ENCODE data around the gene NAT9. TPM values are rescaled to one million over a fixed set of nuclear protein-coding genes. Genes with fewer than 3 reads are reported as not detected.

Gene NAT9
- total RNA-seq, 1 donor from 2014 or later: 36.5 TPM

- DNase-seq (ENCODE audit: extremely low read depth, low read depth, low spot score): no peak
Measured at GRCh38 chr17:74748529-74749278, 27.4 kb downstream of the NAT9 start, which contains the start of gene NHERF1. Gene NHERF1, plus strand, starts transcription at chr17:74748628. Its CDS starts 219 bp downstream, at chr17:74748847.

GRCh38 chr17:74748279-74748528, 27.9 kb downstream of the NAT9 start:
- DNase-seq (ENCODE audit: extremely low read depth, low read depth, low spot score): no peak

- DNase-seq (ENCODE audit: extremely low read depth, low read depth, low spot score): no peak
Measured at GRCh38 chr17:74746922-74747321, 29.2 kb downstream of the NAT9 start.

- no peak for DNase-seq (ENCODE audit: extremely low read depth, low read depth, low spot score)
Measured at GRCh38 chr17:74746376-74746775, 29.8 kb downstream of the NAT9 start.

GRCh38 chr17:74745548-74746177, 30.5 kb downstream of the NAT9 start:
- no peak for DNase-seq (ENCODE audit: extremely low read depth, low read depth, low spot score)

GRCh38 chr17:74744714-74745547, 31.2 kb downstream of the NAT9 start:
- DNase-seq (ENCODE audit: extremely low read depth, low read depth, low spot score): no peak

- DNase-seq (ENCODE audit: extremely low read depth, low read depth, low spot score): no peak
Measured at GRCh38 chr17:74744349-74744713, 31.8 kb downstream of the NAT9 start.

- no peak for DNase-seq (ENCODE audit: extremely low read depth, low read depth, low spot score)
Measured at GRCh38 chr17:74743755-74744154, 32.4 kb downstream of the NAT9 start.

- no peak for DNase-seq (ENCODE audit: extremely low read depth, low read depth, low spot score)
Measured at GRCh38 chr17:74742978-74743545, 33.1 kb downstream of the NAT9 start.

GRCh38 chr17:74742153-74742515, 34.0 kb downstream of the NAT9 start:
- DNase-seq (ENCODE audit: extremely low read depth, low read depth, low spot score): no peak

- DNase-seq (ENCODE audit: extremely low read depth, low read depth, low spot score): no peak
Measured at GRCh38 chr17:74740641-74741387, 35.3 kb downstream of the NAT9 start.

- no peak for DNase-seq (ENCODE audit: extremely low read depth, low read depth, low spot score)
Measured at GRCh38 chr17:74740173-74740572, 36.0 kb downstream of the NAT9 start.

GRCh38 chr17:74739227-74739831, 36.8 kb downstream of the NAT9 start:
- DNase-seq (ENCODE audit: extremely low read depth, low read depth, low spot score): no peak

- DNase-seq (ENCODE audit: extremely low read depth, low read depth, low spot score): no peak
Measured at GRCh38 chr17:74738051-74738996, 37.8 kb downstream of the NAT9 start.

- DNase-seq (ENCODE audit: extremely low read depth, low read depth, low spot score): no peak
Measured at GRCh38 chr17:74737299-74738050, 38.7 kb downstream of the NAT9 start.

- DNase-seq (ENCODE audit: extremely low read depth, low read depth, low spot score): no peak
Measured at GRCh38 chr17:74736513-74737298, 39.4 kb downstream of the NAT9 start, which contains the start of gene RAB37. Gene RAB37, plus strand, starts transcription at chr17:74737256. Its CDS starts 17 bp downstream, at chr17:74737273.

GRCh38 chr17:74734256-74734655, 41.9 kb downstream of the NAT9 start:
- no peak for DNase-seq (ENCODE audit: extremely low read depth, low read depth, low spot score)
